ENCODE measurements around the gene CD68. TPM values are rescaled to one million over a fixed set of nuclear protein-coding genes. Genes with fewer than 3 reads are reported as not detected.
A peak's percentile ranks its signal among the peaks of the same experiment; 100 is the strongest.

CD68 gene
- total RNA-seq, 1 donor from 2014 or later, result 1.6 TPM

GRCh38 chr17:7556627-7557026, 22.8 kb upstream of the CD68 start:
- no peak for DNase-seq (ENCODE audit: low spot score)
- TF ChIP-seq CTCF (IDR thresholded peaks at IDR 0.05; ENCODE audit: unreplicated experiment), result no peak
- peaks cover 38% of the 10 kb centered on the region for H3K4me1 Mint-ChIP-seq (ENCODE audit: unreplicated experiment)
- no peaks in the 10 kb centered on the region for H3K36me3 Mint-ChIP-seq (ENCODE audit: low read depth, unreplicated experiment)
- no peak overlapping the region for H3K4me3 Mint-ChIP-seq (ENCODE audit: unreplicated experiment)
- no peaks in the 10 kb centered on the region for H3K9me3 Mint-ChIP-seq (ENCODE audit: unreplicated experiment)
- no peak overlapping the region for H3K27ac Mint-ChIP-seq (ENCODE audit: unreplicated experiment)
- H3K27me3 Mint-ChIP-seq (ENCODE audit: unreplicated experiment), result peaks cover 13% of the 10 kb centered on the region

- no peaks in the 10 kb centered on the region for H3K36me3 Mint-ChIP-seq (ENCODE audit: low read depth, unreplicated experiment)
Observed at GRCh38 chr17:7557147-7557764, 22.2 kb upstream of the CD68 start.

GRCh38 chr17:7557775-7558543, 21.5 kb upstream of the CD68 start:
- Mint-ChIP-seq H3K27me3 (ENCODE audit: unreplicated experiment) (peaks cover 11% of the 10 kb centered on the region), H3K36me3 (ENCODE audit: low read depth, unreplicated experiment) (peaks cover 6% of the 10 kb centered on the region), H3K27ac (ENCODE audit: unreplicated experiment) (peak overlapping the region; percentile 92), H3K9me3 (ENCODE audit: unreplicated experiment) (no peaks in the 10 kb centered on the region), H3K4me3 (ENCODE audit: unreplicated experiment) (peak overlapping the region; percentile 69), H3K4me1 (ENCODE audit: unreplicated experiment) (peaks cover 38% of the 10 kb centered on the region)
- peak; percentile 66 for DNase-seq (ENCODE audit: low spot score)
- no peak for TF ChIP-seq CTCF (IDR thresholded peaks at IDR 0.05; ENCODE audit: unreplicated experiment)

More at GRCh38 chr17:7557147-7557764, 22.2 kb upstream of the CD68 start:
- no peaks in the 10 kb centered on the region for H3K9me3 Mint-ChIP-seq (ENCODE audit: unreplicated experiment)
- DNase-seq (ENCODE audit: low spot score), result no peak
- H3K27ac Mint-ChIP-seq (ENCODE audit: unreplicated experiment), result no peak overlapping the region
- peaks cover 38% of the 10 kb centered on the region for H3K4me1 Mint-ChIP-seq (ENCODE audit: unreplicated experiment)
- no peak for TF ChIP-seq CTCF (IDR thresholded peaks at IDR 0.05; ENCODE audit: unreplicated experiment)
- H3K4me3 Mint-ChIP-seq (ENCODE audit: unreplicated experiment), result peak overlapping the region; percentile 67
- H3K27me3 Mint-ChIP-seq (ENCODE audit: unreplicated experiment), result peaks cover 13% of the 10 kb centered on the region

GRCh38 chr17:7558544-7559319, 20.7 kb upstream of the CD68 start, which contains the start of gene TNFSF13:
TNFSF13 (plus strand) TSS chr17:7558750; CDS start chr17:7559040, 290 bp downstream.
- peaks cover 6% of the 10 kb centered on the region for H3K36me3 Mint-ChIP-seq (ENCODE audit: low read depth, unreplicated experiment)
- DNase-seq (ENCODE audit: low spot score), result no peak

More at GRCh38 chr17:7558544-7559319, 20.7 kb upstream of the CD68 start, which contains the start of gene TNFSF13:
- H3K4me1 Mint-ChIP-seq (ENCODE audit: unreplicated experiment), result peaks cover 36% of the 10 kb centered on the region
- no peak for TF ChIP-seq CTCF (IDR thresholded peaks at IDR 0.05; ENCODE audit: unreplicated experiment)
- H3K27ac Mint-ChIP-seq (ENCODE audit: unreplicated experiment), result peak within 1 kb of the TSS; percentile 92
- H3K27me3 Mint-ChIP-seq (ENCODE audit: unreplicated experiment), result peaks cover 11% of the 10 kb centered on the region
- peak within 1 kb of the TSS; percentile 69 for H3K4me3 Mint-ChIP-seq (ENCODE audit: unreplicated experiment)
- H3K9me3 Mint-ChIP-seq (ENCODE audit: unreplicated experiment), result no peaks in the 10 kb centered on the region
